H9 (cell line): ENCODE measurements around the gene CMPK2. TPM values are rescaled to one million over a fixed set of nuclear protein-coding genes. Genes with fewer than 3 reads are reported as not detected.

Source experiments
- DNase-seq: peaks from one replicate; pipeline ENCODE4 v3.0.0-alpha.2; 2017
- H2AFZ ChIP-seq: one replicate; pipeline ENCODE4 v1.6.1; 2013; ENCODE audit warnings: mild to moderate bottlenecking, low read length, control low read depth, moderate library complexity
- H2AK5ac ChIP-seq: 2 replicates; pipeline ENCODE4 v1.6.1; 2013; ENCODE audit warnings: low read length, control low read depth, mixed read lengths; ENCODE audit not compliant: insufficient read length
- H2BK120ac ChIP-seq: one replicate; pipeline ENCODE4 v1.6.1; 2013; ENCODE audit warnings: low read depth, mild to moderate bottlenecking, low read length, control low read depth, inconsistent platforms; ENCODE audit not compliant: poor library complexity, severe bottlenecking
- H2BK12ac ChIP-seq: 2 replicates; pipeline ENCODE4 v1.6.1; 2013; ENCODE audit warnings: low read length, control low read depth, mixed read lengths, low read depth; ENCODE audit not compliant: insufficient read length
- H2BK15ac ChIP-seq: 2 replicates; pipeline ENCODE4 v1.6.1; 2013; ENCODE audit warnings: low read depth, low read length, control low read depth
- H2BK20ac ChIP-seq: one replicate; pipeline ENCODE4 v1.6.1; 2013; ENCODE audit warnings: low read depth, mild to moderate bottlenecking, low read length, control low read depth, inconsistent platforms; ENCODE audit not compliant: poor library complexity, severe bottlenecking
- H2BK5ac ChIP-seq: 2 replicates; pipeline ENCODE4 v1.6.1; 2013; ENCODE audit warnings: low read length, control low read depth, mixed read lengths; ENCODE audit not compliant: insufficient read length
- H3K14ac ChIP-seq: 2 replicates; pipeline ENCODE4 v1.6.1; 2013; ENCODE audit warnings: low read length, control low read depth; ENCODE audit not compliant: insufficient read depth
- H3K18ac ChIP-seq: 2 replicates; pipeline ENCODE4 v1.6.1; 2013; ENCODE audit warnings: low read depth, mild to moderate bottlenecking, mixed read lengths, low read length, control low read depth; ENCODE audit not compliant: insufficient read length
- H3K23ac ChIP-seq: 2 replicates; pipeline ENCODE4 v1.6.1; 2013; ENCODE audit warnings: low read length, control low read depth, mixed read lengths, low read depth; ENCODE audit not compliant: insufficient read length
- H3K23me2 ChIP-seq: 2 replicates; pipeline ENCODE4 v1.6.1; 2013; ENCODE audit warnings: low read depth, mild to moderate bottlenecking, mixed read lengths, low read length, control low read depth; ENCODE audit not compliant: insufficient read length, poor library complexity, severe bottlenecking
- H3K27ac ChIP-seq: 2 replicates; pipeline ENCODE4 v1.5.1; 2013; ENCODE audit warnings: low read length, control low read depth, mixed read lengths, low read depth; ENCODE audit not compliant: insufficient read length
- H3K27me3 ChIP-seq: 2 replicates; pipeline ENCODE4 v1.6.1; 2013; ENCODE audit warnings: low read length, control low read depth, inconsistent platforms; ENCODE audit not compliant: insufficient read depth
- H3K4ac ChIP-seq: 2 replicates; pipeline ENCODE4 v1.6.1; 2013; ENCODE audit warnings: low read depth, mild to moderate bottlenecking, control low read depth, inconsistent platforms, low read length, moderate library complexity
- H3K4me1 ChIP-seq: 2 replicates; pipeline ENCODE4 v1.6.1; 2013; ENCODE audit warnings: low read length, control low read depth, inconsistent platforms; ENCODE audit not compliant: insufficient read depth
- H3K4me2 ChIP-seq: 2 replicates; pipeline ENCODE4 v1.6.1; 2013; ENCODE audit warnings: low read length, control low read depth, mixed read lengths; ENCODE audit not compliant: insufficient read length, insufficient read depth
- H3K56ac ChIP-seq: 2 replicates; pipeline ENCODE4 v1.6.1; 2013; ENCODE audit warnings: low read depth, mild to moderate bottlenecking, mixed read lengths, low read length, control low read depth; ENCODE audit not compliant: insufficient read length
- H3K79me1 ChIP-seq: 2 replicates; pipeline ENCODE4 v1.6.1; 2013; ENCODE audit warnings: low read depth, mild to moderate bottlenecking, moderate library complexity, low read length, control low read depth, inconsistent platforms; ENCODE audit not compliant: insufficient read depth, poor library complexity, severe bottlenecking
- H3K79me2 ChIP-seq: 2 replicates; pipeline ENCODE4 v1.6.1; 2013; ENCODE audit warnings: low read length, control low read depth, inconsistent platforms; ENCODE audit not compliant: insufficient read depth
- H3K9ac ChIP-seq: 2 replicates; pipeline ENCODE4 v1.6.1; 2013; ENCODE audit warnings: low read length, control low read depth, mixed read lengths; ENCODE audit not compliant: insufficient read length; ENCODE audit errors: extremely low read depth
- H3K9me3 ChIP-seq: one replicate; pipeline ENCODE4 v1.6.1; 2013; ENCODE audit warnings: low read depth, low read length, inconsistent platforms; ENCODE audit not compliant: control insufficient read depth
- H3T11ph ChIP-seq: one replicate; pipeline ENCODE4 v1.6.1; 2013; ENCODE audit warnings: mild to moderate bottlenecking, low read length, control low read depth, inconsistent platforms
- H4K20me1 ChIP-seq: one replicate; pipeline ENCODE4 v1.6.1; 2013; ENCODE audit not compliant: control insufficient read depth, insufficient read length, insufficient read depth
- H4K5ac ChIP-seq: 2 replicates; pipeline ENCODE4 v1.6.1; 2013; ENCODE audit warnings: low read depth, mild to moderate bottlenecking, mixed read lengths, low read length, control low read depth; ENCODE audit not compliant: insufficient read length
- H4K8ac ChIP-seq: replicated peaks from 2 replicates; pipeline ENCODE4 v1.6.1; 2013; ENCODE audit warnings: low read length, control low read depth, mixed read lengths, low read depth; ENCODE audit not compliant: insufficient read length
- H4K91ac ChIP-seq: 2 replicates; pipeline ENCODE4 v1.6.1; 2013; ENCODE audit warnings: low read depth, mild to moderate bottlenecking, moderate library complexity, mixed read lengths, low read length, control low read depth; ENCODE audit not compliant: insufficient read length
- H3K27ac Mint-ChIP-seq, 3 experiments: 2 replicates in 2 of 3; 3 replicates in 1 of 3; pipeline ENCODE4 v1.8.0; 2020 to 2021; ENCODE audit warnings: mixed read lengths in 3 of 3, mild to moderate bottlenecking in 1 of 3, moderate library complexity in 1 of 3
- H3K27me3 Mint-ChIP-seq: 2 replicates; pipeline ENCODE4 v1.8.0; 2021; ENCODE audit warnings: low read depth, mild to moderate bottlenecking, moderate library complexity, mixed read lengths
- H3K36me3 Mint-ChIP-seq, 3 experiments: 2 replicates in 2 of 3; 3 replicates in 1 of 3; pipeline ENCODE4 v1.8.0; 2020 to 2021; ENCODE audit warnings: low read depth in 3 of 3, mixed read lengths in 3 of 3; ENCODE audit not compliant: insufficient read depth in 1 of 3
- H3K4me1 Mint-ChIP-seq, 2 experiments: 2 replicates each; pipeline ENCODE4 v1.8.0; 2020; ENCODE audit warnings: mixed read lengths in 2 of 2
- H3K4me3 Mint-ChIP-seq, 2 experiments: 2 replicates in 1 of 2; 3 replicates in 1 of 2; pipeline ENCODE4 v1.8.0; 2020 to 2021; ENCODE audit warnings: mild to moderate bottlenecking in 2 of 2, mixed read lengths in 2 of 2, moderate library complexity in 1 of 2
- H3K9me3 Mint-ChIP-seq, 2 experiments: 2 replicates in 1 of 2; 3 replicates in 1 of 2; pipeline ENCODE4 v1.8.0; 2020; ENCODE audit warnings: mild to moderate bottlenecking in 2 of 2, mixed read lengths in 2 of 2, moderate library complexity in 1 of 2
- WGBS: extraction: QIAGEN DNeasy Blood & Tissue Kit; methylation state at CpG from one replicate; pipeline ENCODE4 v1.1.7; 2013; ENCODE audit warnings: missing lambda C conversion rate, low lambda C conversion rate, mixed read lengths; ENCODE audit not compliant: insufficient read length; ENCODE audit errors: extremely low coverage; 5-methylcytosine and 5-hydroxymethylcytosine counted together
- total RNA-seq: library from RNA; stranded (reverse); gene quantifications from 2 replicates; pipeline ENCODE4 v1.2.1, GENCODE V29; 2021
- TF ChIP-seq, protein P1 (sequence below): fragments of 200-600 bp; sonication (generic); conservative IDR thresholded peaks from 3 replicates; pipeline ENCODE4 v1.8.0; 2021; ENCODE audit warnings: antibody characterized with exemption, mild to moderate bottlenecking

CMPK2 gene
- total RNA-seq, 1 experiment from 2014 or later, result 0.90 TPM

DNA sequence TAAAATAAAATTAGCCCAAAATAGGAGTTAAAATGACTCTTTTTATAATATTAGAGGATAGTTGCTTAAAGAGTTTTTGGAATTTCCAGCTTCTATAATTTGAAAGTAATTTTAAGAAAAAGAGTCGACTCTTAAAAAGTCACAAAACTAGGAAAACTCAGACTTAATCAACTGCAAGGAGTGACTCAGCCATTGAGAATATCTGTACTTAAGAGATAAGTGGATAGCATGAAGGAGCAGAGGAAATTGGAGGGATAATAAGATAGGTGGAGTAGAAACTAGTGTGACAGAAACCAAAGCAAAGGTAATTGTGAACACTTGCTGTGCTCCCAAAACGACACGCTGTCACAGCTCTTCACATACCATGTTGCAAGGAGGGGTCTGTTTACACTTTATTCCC is 20.3 kb upstream of the CMPK2 start:
- Histone ChIP-seq H2AFZ (no peak overlapping the region), H3K56ac (no peak overlapping the region), H3K23me2 (no peaks in the 10 kb centered on the region), H3K4me2 (no peak overlapping the region), H3K4ac (no peak overlapping the region), H3T11ph (no peak overlapping the region), H3K27me3 (no peaks in the 10 kb centered on the region), H3K27ac (no peak overlapping the region), H4K8ac (no peak overlapping the region), H3K79me1 (no peaks in the 10 kb centered on the region), H2BK5ac (no peak overlapping the region), H2BK120ac (no peak overlapping the region), H3K4me1 (no peaks in the 10 kb centered on the region), H3K23ac (no peak overlapping the region), H3K18ac (no peak overlapping the region), H4K20me1 (no peaks in the 10 kb centered on the region), H4K5ac (no peak overlapping the region), H4K91ac (no peak overlapping the region), H3K79me2 (no peaks in the 10 kb centered on the region), H2BK12ac (no peak overlapping the region), H2BK20ac (no peak overlapping the region), H2AK5ac (no peak overlapping the region), H2BK15ac (no peak overlapping the region), H3K14ac (no peak overlapping the region), H3K9me3 (no peaks in the 10 kb centered on the region), H3K9ac (no peak overlapping the region)
- Mint-ChIP-seq H3K36me3 (peaks cover 0 to 2% (median under 1%) of the 10 kb centered on the region in 3 experiments; a peak in 1 of 7 replicates), H3K27ac (no peak overlapping the region), H3K4me3 (no peak overlapping the region), H3K9me3 (peaks cover 7 to 10% of the 10 kb centered on the region in 2 experiments), H3K4me1 (no peaks in the 10 kb centered on the region), H3K27me3 (peaks cover 2% of the 10 kb centered on the region)
- TF ChIP-seq, protein P1, sequence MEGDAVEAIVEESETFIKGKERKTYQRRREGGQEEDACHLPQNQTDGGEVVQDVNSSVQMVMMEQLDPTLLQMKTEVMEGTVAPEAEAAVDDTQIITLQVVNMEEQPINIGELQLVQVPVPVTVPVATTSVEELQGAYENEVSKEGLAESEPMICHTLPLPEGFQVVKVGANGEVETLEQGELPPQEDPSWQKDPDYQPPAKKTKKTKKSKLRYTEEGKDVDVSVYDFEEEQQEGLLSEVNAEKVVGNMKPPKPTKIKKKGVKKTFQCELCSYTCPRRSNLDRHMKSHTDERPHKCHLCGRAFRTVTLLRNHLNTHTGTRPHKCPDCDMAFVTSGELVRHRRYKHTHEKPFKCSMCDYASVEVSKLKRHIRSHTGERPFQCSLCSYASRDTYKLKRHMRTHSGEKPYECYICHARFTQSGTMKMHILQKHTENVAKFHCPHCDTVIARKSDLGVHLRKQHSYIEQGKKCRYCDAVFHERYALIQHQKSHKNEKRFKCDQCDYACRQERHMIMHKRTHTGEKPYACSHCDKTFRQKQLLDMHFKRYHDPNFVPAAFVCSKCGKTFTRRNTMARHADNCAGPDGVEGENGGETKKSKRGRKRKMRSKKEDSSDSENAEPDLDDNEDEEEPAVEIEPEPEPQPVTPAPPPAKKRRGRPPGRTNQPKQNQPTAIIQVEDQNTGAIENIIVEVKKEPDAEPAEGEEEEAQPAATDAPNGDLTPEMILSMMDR, result no peak
- WGBS, result no CpG with 5 or more reads among the region's 3 CpGs
- no peak for DNase-seq
